RKO (cell line): ENCODE results near the gene SIRPG.

Experiments used
- DNase-seq: peaks from one replicate; pipeline ENCODE4 v3.0.0-alpha.2; 2016; ENCODE audit warnings: low spot score

SIRPG gene

GRCh38 chr20:1595333-1595732 lies 62.2 kb downstream of the SIRPG start:
- DNase-seq, result no peak

DNA sequence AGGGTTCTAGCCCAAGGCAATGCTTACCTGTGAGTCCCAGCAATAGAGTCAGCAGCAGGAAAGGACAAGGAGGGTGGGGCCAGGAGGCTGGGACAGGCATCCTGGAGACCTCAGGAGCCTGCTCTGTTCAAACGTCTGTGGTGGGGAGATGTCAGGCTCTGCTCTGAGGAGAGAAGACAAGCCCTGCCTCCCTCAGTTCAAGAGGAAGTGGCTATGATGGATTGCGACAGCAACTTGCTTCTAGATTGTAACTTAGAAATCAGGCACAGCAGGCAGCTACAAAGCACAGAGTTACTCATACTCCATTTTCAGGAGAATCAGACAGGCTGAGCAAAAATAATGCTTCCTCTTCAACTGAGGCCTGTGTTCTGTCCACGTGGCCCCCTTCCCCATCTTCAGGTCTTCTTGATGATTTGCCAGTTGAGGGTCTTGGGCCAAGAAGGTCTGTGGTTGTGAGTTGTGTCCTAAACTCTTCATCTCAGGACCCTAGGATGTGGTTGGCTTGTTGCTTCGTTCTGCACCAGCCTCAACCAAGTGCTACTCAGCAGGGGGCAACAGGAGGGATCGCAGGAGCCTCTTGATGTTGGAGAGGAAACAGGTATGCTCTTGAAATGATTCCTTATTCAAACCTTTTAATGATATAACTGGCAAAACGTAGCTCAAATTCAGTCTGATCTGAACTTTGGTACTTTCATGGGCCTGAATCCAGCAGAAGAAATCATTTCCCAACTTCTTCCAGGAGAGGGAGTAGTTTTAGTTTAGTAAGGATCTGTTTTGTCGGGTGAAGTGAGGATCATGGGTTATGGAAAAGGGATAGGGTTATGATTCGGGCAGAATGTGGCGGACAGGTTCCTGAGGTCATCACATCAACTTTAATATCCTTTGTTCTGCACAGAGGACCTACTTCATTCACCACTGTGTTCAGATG lies 68.8 kb downstream of the SIRPG start:
- DNase-seq, result no peak

DNA sequence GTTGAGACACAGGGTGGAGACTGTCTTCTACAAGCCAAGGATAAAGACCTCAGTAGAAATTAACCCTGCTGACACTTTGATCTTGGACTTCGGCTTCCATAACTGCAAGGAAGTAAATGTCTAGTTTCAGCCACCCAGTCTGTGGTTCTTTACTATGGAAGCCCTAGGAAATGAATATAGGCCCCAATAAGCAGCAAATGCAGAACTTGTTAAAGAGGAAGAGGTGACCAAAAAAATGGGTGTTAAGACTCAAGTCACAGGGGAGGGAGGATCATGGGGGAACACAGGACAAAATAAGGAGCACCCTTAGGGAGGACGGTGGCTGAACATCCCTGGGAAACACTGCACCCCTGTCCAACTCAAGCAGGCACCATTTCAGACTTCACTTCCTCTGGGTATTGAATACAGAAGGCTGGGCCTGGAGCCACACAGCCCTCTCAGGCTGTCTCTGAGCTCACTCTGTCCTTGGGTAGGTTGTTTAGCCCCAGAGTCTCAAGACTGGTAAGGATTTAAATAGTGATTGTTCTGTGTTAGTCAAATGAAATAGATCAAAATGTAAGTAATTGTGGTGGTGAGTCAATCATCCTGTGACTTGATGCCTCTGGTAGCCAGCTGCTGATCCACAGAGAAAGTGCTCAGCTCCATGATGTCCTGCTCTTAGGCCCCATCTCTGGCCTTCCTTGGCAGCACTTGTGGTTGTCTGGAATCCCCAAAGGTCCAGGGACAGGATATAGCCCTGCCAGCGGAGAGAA lies 69.6 kb downstream of the SIRPG start:
- DNase-seq, result no peak

DNA sequence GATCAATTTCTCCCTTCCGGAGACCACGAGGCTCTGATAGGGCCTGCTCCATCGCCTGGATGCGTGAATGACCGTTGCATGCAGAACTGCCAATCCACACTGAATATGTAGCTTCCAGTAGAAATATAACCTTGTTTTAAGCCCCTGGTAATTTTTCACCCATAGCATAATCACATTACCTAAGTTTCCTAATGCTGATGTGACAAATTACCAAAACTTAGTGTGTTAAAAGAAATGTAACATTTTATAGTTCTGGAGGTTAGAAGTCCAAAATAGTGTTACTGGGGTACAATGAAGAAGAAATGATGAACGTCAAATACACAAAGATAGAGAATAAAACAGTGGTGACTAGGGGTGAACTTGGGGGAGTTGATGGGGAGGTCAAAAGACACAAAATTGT lies 78.1 kb downstream of the SIRPG start:
- no peak for DNase-seq
